Stimulated activated naive CD8-positive, alpha-beta T cell treated with anti-CD3 and anti-CD28 coated beads, Interleukin-15, Interleukin-2, amounts not matched to agents 100 U/mL and 50 U/mL, for 24 hours (primary cell): ENCODE measurements around the gene KTN1.

ENCODE experiments used
- ATAC-seq: fragments of 150-1000 bp; cut with Tn5 transposase; one replicate; pipeline ENCODE4 v1.10.0; 2021
- DNase-seq: peaks from one replicate; pipeline ENCODE4 v3.0.0; 2021

Gene KTN1

GRCh38 chr14:55715889-55716288, 135.9 kb downstream of the KTN1 start:
- DNase-seq: no peak
- no peak for ATAC-seq

DNA sequence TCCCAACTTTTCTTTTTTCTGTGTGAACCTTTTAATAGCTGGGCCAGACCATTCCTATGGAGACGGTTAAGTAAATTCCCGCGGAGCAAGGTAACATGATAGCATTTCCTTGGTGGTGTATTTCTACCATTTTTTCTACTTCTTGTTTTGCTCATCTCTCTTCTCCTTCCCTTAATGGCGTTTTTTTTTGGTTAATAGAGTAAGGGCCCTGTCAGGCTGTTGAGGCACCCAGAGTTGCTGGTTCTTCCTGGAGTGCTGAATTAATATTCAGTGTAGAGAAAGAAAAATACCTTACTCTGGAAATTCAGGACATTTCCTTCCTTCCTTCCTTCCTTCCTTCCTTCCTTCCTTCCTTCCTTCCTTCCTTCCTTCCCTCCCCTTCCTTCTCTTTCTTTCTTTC, 137.6 kb downstream of the KTN1 start:
- no peak for ATAC-seq
- no peak for DNase-seq

GRCh38 chr14:55718551-55718950, 138.5 kb downstream of the KTN1 start:
- ATAC-seq: no peak

DNA sequence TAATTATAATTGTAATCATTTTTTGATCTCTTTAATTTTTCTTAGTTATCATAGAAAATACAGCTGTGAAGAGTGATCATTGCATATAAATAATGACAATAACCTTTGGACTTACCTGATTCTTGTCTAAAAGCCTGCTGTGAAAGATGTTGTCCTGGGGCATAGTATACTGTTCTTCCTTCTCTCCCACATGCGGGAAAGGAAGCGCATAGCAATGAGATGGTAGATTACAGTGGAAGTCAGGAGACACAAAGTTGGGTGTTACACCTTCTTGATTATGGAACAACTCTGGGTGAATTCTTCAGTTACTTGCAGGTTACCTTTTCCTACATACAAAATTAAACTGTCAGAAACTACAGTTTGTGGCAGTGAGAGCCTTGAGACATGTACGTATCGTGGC, 140.8 kb downstream of the KTN1 start:
- DNase-seq: no peak
- ATAC-seq: no peak

More at GRCh38 chr14:55718551-55718950, 138.5 kb downstream of the KTN1 start:
- DNase-seq: no peak

DNA sequence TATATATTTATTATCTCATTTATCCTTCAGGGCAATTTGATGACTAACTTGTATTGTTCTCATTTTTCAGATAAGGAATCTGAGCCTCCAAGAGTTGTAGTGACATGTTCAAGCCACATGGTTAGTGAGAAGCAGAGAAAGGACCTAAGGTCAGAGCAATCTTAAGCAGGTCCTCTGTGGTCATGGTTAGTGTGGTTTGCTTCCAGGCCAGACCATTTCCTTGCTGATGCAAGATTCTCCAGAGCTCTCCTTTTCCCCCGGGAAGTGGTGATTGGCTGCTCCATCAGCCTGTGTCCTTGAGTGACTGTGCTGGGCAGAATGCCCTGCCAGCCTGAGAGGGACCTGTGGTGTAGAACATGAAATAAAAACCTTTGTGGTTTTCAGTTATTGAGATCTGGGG, 141.3 kb downstream of the KTN1 start:
- DNase-seq (no peak), ATAC-seq (no peak)

GRCh38 chr14:55722054-55722453, 142.0 kb downstream of the KTN1 start:
- no peak for DNase-seq
- no peak for ATAC-seq

DNA sequence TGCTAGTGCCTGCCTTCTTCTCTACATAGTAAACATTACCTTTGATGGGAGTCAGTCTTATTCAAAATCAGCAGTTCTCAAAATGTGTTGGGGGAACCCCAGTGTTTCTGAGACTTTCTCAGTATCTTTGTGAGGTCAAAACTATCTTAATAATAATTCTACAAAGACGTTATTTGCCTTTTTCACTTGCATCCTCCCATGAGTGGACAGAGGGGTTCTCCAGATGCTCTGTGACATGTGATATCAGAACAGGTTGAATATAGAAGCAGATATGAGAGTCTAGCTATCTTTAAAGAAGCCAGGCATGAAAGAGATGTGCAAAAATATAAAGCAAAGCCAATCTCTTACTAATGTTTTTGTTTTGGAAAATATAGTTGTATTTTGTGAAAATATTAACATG, 144.7 kb downstream of the KTN1 start:
- DNase-seq (no peak), ATAC-seq (no peak)

- DNase-seq: no peak
Observed at GRCh38 chr14:55730592-55731310, 150.7 kb downstream of the KTN1 start.

GRCh38 chr14:55731311-55731872, 151.4 kb downstream of the KTN1 start:
- ATAC-seq: no peak
- DNase-seq: no peak

More at GRCh38 chr14:55730592-55731310, 150.7 kb downstream of the KTN1 start:
- no peak for ATAC-seq

GRCh38 chr14:55731881-55732498, 152.0 kb downstream of the KTN1 start:
- peak; percentile 59 for DNase-seq

DNA sequence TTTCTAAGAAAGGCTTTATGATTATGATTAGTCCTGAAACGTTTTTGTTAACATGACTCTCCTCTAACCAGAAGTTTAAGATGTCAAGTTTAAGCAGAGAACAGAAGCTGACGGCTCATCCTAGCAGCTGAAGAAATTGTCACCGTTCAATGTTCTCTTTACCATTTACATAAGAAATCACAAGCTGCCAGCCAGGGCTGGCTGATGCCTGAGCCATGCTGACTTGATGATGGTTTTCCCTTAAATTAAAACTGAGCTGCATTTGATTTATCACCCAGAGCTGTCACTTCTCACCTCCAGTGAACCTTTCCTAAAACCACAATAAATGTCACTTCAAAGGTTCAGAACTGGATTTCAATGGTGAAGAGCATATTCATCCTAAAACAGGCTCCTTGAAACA, 153.6 kb downstream of the KTN1 start:
- DNase-seq: no peak
- no peak for ATAC-seq

More at GRCh38 chr14:55731881-55732498, 152.0 kb downstream of the KTN1 start:
- ATAC-seq: no peak
